A549 (cell line): ENCODE measurements around the gene APBB2. TPM values are rescaled to one million over a fixed set of nuclear protein-coding genes. Genes with fewer than 3 reads are reported as not detected.

ENCODE experiments used
- ATAC-seq, 2 experiments: fragments of 200-7000 bp in 1 of 2; fragments of >200 bp in 1 of 2; cut with Nextera tagmentation in 1 of 2; cut with Tn5 transposase in 1 of 2; 3 replicates each; pipeline versions ENCODE4 v1.8.0 to v1.9.1; 2018 to 2020; ENCODE audit warnings: mild to moderate bottlenecking in 1 of 2, moderate library complexity in 1 of 2
- CTCF ChIA-PET: fragments of 300-600 bp; sonication (Branson Sonifier 250); formaldehyde crosslinking; extraction: SDS; loops from one replicate; lab custom pipeline; 2021; ENCODE audit warnings: antibody characterized with exemption, inconsistent platforms; lab: Yijun Ruan, JAX
- POLR2A ChIA-PET: fragments of 350-600 bp; formaldehyde crosslinking; extraction: SDS; loops from one replicate; lab custom pipeline; 2021; ENCODE audit warnings: antibody characterized with exemption, inconsistent platforms; lab: Yijun Ruan, JAX
- DNase-seq, 2 experiments: peaks; one replicate each; pipeline versions ENCODE4 v3.0.0 to v3.0.0-alpha.2; 2011 to 2016; ENCODE audit warnings: low read depth in 1 of 2, low spot score in 1 of 2
- FAIRE-seq: peaks from 2 replicates; lab custom pipeline; 2011; peaks lifted over from hg19 to GRCh38; lab: Jason Lieb, UNC
- H3K27ac ChIP-seq, 2 experiments: fragments of >200 bp; sonication (Bioruptor Twin); formaldehyde crosslinking; 3 replicates each; pipeline ENCODE4 v1.5.1; 2016 to 2017
- H3K4me1 ChIP-seq: fragments of >200 bp; sonication (Bioruptor Twin); formaldehyde crosslinking; 3 replicates; pipeline ENCODE4 v1.6.1; 2016
- H3K4me2 ChIP-seq: fragments of >200 bp; sonication (Bioruptor Twin); formaldehyde crosslinking; 3 replicates; pipeline ENCODE4 v1.6.1; 2016
- H3K4me3 ChIP-seq: fragments of >200 bp; sonication (Bioruptor Twin); formaldehyde crosslinking; 3 replicates; pipeline ENCODE4 v1.5.1; 2016
- H3K9me3 ChIP-seq: fragments of >200 bp; sonication (Bioruptor Twin); formaldehyde crosslinking; 3 replicates; pipeline ENCODE4 v1.6.1; 2016
- CEBPB ChIP-seq, 2 experiments: fragments of >200 bp in 1 of 2; sonication (Bioruptor Twin) in 1 of 2; formaldehyde crosslinking in 1 of 2; IDR thresholded peaks; 2 replicates each; pipeline ENCODE4 v1.6.1; 2012 to 2016
- EHF ChIP-seq: fragments of 250-450 bp; sonication (Bioruptor Pico); IDR thresholded peaks from 2 replicates; pipeline ENCODE4 v1.5.0; 2020; ENCODE audit warnings: mild to moderate bottlenecking
- HEYL ChIP-seq: fragments of 250-450 bp; sonication (Bioruptor Pico); IDR thresholded peaks from 2 replicates; pipeline ENCODE4 v1.8.0; 2021; ENCODE audit warnings: mild to moderate bottlenecking, moderate library complexity
- JUNB ChIP-seq: fragments of >200 bp; sonication (Bioruptor Twin); formaldehyde crosslinking; IDR thresholded peaks from 2 replicates; pipeline ENCODE4 v1.6.1; 2016
- KDM1A ChIP-seq: fragments of 200-600 bp; sonication (generic); IDR thresholded peaks from 2 replicates; pipeline ENCODE4 v1.6.1; 2016; ENCODE audit warnings: low read depth, mild to moderate bottlenecking
- KDM5A ChIP-seq: fragments of 200-600 bp; sonication (generic); IDR thresholded peaks from 2 replicates; pipeline ENCODE4 v1.6.1; 2016; ENCODE audit warnings: antibody characterized with exemption, mild to moderate bottlenecking
- MYC ChIP-seq: IDR thresholded peaks from 2 replicates; pipeline ENCODE4 v1.6.1; 2012; ENCODE audit warnings: mild to moderate bottlenecking, inconsistent platforms, low read length, improper control_type of control experiment, borderline replicate concordance
- NFE2L2 ChIP-seq: fragments of 150-350 bp; conservative IDR thresholded peaks from 2 replicates; pipeline ENCODE4 v1.6.1; 2014; ENCODE audit warnings: low read length
- RFX5 ChIP-seq: fragments of 450-650 bp; IDR thresholded peaks from 2 replicates; pipeline ENCODE4 v1.7.1; 2014; ENCODE audit warnings: antibody characterized with exemption, mild to moderate bottlenecking, moderate library complexity
- RNF2 ChIP-seq: fragments of 200-600 bp; sonication (generic); IDR thresholded peaks from 2 replicates; pipeline ENCODE4 v1.6.1; 2016; ENCODE audit warnings: low read depth, mild to moderate bottlenecking, antibody characterized with exemption, moderate library complexity, borderline replicate concordance
- SREBF2 ChIP-seq: fragments of 450-650 bp; IDR thresholded peaks from 2 replicates; pipeline ENCODE4 v1.6.1; 2014; ENCODE audit warnings: mild to moderate bottlenecking, moderate library complexity
- ZFP36 ChIP-seq: fragments of 450-650 bp; IDR thresholded peaks from 2 replicates; pipeline ENCODE4 v1.6.1; 2014; ENCODE audit warnings: borderline replicate concordance; ENCODE audit not compliant: partially characterized antibody
- ZNF302 ChIP-seq: fragments of 250-450 bp; sonication (Bioruptor Pico); IDR thresholded peaks from 2 replicates; pipeline ENCODE4 v1.9.0; 2021; ENCODE audit warnings: inconsistent platforms, mild to moderate bottlenecking, moderate library complexity
- WGBS: methylation state at CpG from one replicate; pipeline ENCODE4 v1.1.6; 2017; ENCODE audit errors: missing lambda C conversion rate; 5-methylcytosine and 5-hydroxymethylcytosine counted together
- polyA plus RNA-seq, 4 experiments: library from polyadenylated mRNA; depleted of rRNA in 3 of 4; stranded (reverse); fragments of >200 nt; fragmentation: RNase III in 1 of 4; extraction: RNeasy Plus Mini Kit Qiagen cat#74134 plus additional on column Dnase treatment in 1 of 4; gene quantifications; 2 replicates in 3 of 4; 3 replicates in 1 of 4; pipeline ENCODE4 v1.2.3, GENCODE V29; 2011 to 2017
- TF ChIP-seq, protein P1 (sequence below): fragments of 250-450 bp; sonication (Bioruptor Pico); IDR thresholded peaks from 2 replicates; pipeline ENCODE4 v1.5.0; 2020; ENCODE audit warnings: low read depth, mild to moderate bottlenecking, moderate library complexity
- TF ChIP-seq, protein P2 (sequence below): IDR thresholded peaks from 2 replicates; pipeline ENCODE4 v1.6.1; 2012; ENCODE audit warnings: low read depth, borderline replicate concordance
- TF ChIP-seq, protein P3 (sequence below): fragments of >200 bp; sonication (Bioruptor Twin); formaldehyde crosslinking; IDR thresholded peaks from 2 replicates; pipeline ENCODE4 v1.6.1; 2016
- TF ChIP-seq, protein P4 (sequence below): fragments of 250-450 bp; sonication (Bioruptor Pico); IDR thresholded peaks from 2 replicates; pipeline ENCODE4 v1.5.0; 2021; ENCODE audit warnings: mild to moderate bottlenecking, moderate library complexity, borderline replicate concordance
- TF ChIP-seq, protein P5 (sequence below): fragments of >200 bp; sonication (Bioruptor Twin); formaldehyde crosslinking; IDR thresholded peaks from 3 replicates; pipeline ENCODE4 v1.5.1; 2016

APBB2 gene
- polyA plus RNA-seq, 2 of the 4 experiments (the other 2 are of a cell fraction) = 8.3 to 31.9 TPM

DNA sequence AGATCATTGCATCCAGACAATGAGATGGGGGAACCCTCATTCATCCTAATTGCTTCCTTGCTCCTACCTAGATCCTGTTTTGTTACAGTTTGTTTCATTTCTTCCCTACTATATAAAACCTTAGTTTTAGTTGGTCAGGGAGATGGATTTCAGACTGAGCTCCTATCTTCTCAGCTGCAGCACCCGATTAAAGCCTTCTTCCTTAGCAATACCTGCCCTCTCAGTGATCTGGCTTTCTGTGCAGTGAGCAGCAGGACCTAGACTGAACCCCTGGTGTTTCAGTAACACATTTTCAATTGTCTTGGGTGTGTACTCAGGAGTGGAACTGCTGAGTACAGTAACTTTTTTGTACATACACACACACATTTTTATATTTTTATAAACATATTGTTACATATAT, 187.4 kb downstream of the APBB2 start:
- no peak for FAIRE-seq

DNA sequence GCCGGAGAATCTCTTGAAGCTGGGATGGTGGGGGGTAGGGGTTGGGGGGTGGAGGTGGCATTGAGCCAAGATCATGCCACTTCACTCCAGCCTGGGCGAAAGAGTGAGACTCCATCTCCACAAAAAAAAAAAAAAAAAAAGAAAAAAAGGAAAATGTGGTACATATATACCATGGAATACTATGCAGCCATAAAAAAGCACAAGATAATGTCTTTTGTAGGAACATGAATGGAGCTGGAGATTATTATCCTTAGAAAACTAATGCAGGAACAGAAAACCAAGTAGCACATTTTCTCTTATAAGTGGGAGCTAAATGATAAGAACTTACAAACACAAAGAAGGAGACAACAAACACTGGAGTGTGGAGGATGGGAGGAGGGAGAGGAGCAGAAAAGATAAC, 188.5 kb downstream of the APBB2 start:
- no CpG with 5 or more reads among the region's 2 CpGs for WGBS
- TF ChIP-seq RFX5 (no peak), MYC (no peak), HEYL (CRISPR knock-in tag) (no peak), KDM5A (no peak), ZFP36 (no peak), NFE2L2 (no peak), ZNF302 (CRISPR knock-in tag) (no peak), SREBF2 (no peak), KDM1A (no peak), EHF (CRISPR knock-in tag) (no peak), RNF2 (no peak)
- TF ChIP-seq, protein P1, sequence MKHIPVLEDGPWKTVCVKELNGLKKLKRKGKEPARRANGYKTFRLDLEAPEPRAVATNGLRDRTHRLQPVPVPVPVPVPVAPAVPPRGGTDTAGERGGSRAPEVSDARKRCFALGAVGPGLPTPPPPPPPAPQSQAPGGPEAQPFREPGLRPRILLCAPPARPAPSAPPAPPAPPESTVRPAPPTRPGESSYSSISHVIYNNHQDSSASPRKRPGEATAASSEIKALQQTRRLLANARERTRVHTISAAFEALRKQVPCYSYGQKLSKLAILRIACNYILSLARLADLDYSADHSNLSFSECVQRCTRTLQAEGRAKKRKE (CRISPR knock-in tag) = no peak
- TF ChIP-seq, protein P2, sequence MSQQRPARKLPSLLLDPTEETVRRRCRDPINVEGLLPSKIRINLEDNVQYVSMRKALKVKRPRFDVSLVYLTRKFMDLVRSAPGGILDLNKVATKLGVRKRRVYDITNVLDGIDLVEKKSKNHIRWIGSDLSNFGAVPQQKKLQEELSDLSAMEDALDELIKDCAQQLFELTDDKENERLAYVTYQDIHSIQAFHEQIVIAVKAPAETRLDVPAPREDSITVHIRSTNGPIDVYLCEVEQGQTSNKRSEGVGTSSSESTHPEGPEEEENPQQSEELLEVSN = no peak
- TF ChIP-seq, protein P3, sequence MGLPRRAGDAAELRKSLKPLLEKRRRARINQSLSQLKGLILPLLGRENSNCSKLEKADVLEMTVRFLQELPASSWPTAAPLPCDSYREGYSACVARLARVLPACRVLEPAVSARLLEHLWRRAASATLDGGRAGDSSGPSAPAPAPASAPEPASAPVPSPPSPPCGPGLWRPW = no peak
- TF ChIP-seq, protein P4, sequence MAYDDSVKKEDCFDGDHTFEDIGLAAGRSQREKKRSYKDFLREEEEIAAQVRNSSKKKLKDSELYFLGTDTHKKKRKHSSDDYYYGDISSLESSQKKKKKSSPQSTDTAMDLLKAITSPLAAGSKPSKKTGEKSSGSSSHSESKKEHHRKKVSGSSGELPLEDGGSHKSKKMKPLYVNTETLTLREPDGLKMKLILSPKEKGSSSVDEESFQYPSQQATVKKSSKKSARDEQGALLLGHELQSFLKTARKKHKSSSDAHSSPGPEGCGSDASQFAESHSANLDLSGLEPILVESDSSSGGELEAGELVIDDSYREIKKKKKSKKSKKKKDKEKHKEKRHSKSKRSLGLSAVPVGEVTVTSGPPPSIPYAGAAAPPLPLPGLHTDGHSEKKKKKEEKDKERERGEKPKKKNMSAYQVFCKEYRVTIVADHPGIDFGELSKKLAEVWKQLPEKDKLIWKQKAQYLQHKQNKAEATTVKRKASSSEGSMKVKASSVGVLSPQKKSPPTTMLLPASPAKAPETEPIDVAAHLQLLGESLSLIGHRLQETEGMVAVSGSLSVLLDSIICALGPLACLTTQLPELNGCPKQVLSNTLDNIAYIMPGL = no peak
- TF ChIP-seq, protein P5, sequence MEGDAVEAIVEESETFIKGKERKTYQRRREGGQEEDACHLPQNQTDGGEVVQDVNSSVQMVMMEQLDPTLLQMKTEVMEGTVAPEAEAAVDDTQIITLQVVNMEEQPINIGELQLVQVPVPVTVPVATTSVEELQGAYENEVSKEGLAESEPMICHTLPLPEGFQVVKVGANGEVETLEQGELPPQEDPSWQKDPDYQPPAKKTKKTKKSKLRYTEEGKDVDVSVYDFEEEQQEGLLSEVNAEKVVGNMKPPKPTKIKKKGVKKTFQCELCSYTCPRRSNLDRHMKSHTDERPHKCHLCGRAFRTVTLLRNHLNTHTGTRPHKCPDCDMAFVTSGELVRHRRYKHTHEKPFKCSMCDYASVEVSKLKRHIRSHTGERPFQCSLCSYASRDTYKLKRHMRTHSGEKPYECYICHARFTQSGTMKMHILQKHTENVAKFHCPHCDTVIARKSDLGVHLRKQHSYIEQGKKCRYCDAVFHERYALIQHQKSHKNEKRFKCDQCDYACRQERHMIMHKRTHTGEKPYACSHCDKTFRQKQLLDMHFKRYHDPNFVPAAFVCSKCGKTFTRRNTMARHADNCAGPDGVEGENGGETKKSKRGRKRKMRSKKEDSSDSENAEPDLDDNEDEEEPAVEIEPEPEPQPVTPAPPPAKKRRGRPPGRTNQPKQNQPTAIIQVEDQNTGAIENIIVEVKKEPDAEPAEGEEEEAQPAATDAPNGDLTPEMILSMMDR = no peak
- TF ChIP-seq, all 56 proteins: peak for 0
- H3K4me2 ChIP-seq = no peak overlapping the region
- ChIA-PET POLR2A (no interaction called here), CTCF (interaction anchor here (1.3 kb wide), 1 partner anchor 66 kb away, joined by 4 read pairs; no protein-coding TSS in a partner anchor)
- DNase-seq (no peak), FAIRE-seq (no peak), ATAC-seq (no peak)
- H3K4me1 ChIP-seq = no peaks in the 10 kb centered on the region
- no peak overlapping the region for H3K4me3 ChIP-seq
- H3K9me3 ChIP-seq = peaks cover 8% of the 10 kb centered on the region
- H3K27ac ChIP-seq = no peak overlapping the region

More for the DNA sequence above, 187.4 kb downstream of the APBB2 start:
- POLR2A ChIA-PET = no interaction called here
- TF ChIP-seq CEBPB (IDR thresholded peaks at IDR 0.05) = no peak
- no peak for TF ChIP-seq KDM5A
- no peak for TF ChIP-seq JUNB
- Histone ChIP-seq H3K4me3 (no peak overlapping the region), H3K4me2 (no peak overlapping the region), H3K4me1 (no peaks in the 10 kb centered on the region), H3K27ac (no peak overlapping the region), H3K9me3 (peaks cover 8% of the 10 kb centered on the region)
- CTCF ChIA-PET = no interaction called here
- ATAC-seq = no peak
- DNase-seq = no peak
- 39% methylated on average over 1 of the region's 1 CpG for WGBS
